SK-N-SH treated with all-trans-retinoic acid at 6 μM for 48 hours (cell line): ENCODE results near the gene PTPRN2.

Experiments
- CREB5 ChIP-seq: fragments of 250-450 bp; sonication (Bioruptor Pico); IDR thresholded peaks from 2 replicates; pipeline ENCODE4 v1.5.1; 2020; ENCODE audit warnings: low read depth, mild to moderate bottlenecking, moderate library complexity
- TOX ChIP-seq: fragments of 250-450 bp; sonication (Bioruptor Pico); IDR thresholded peaks from 2 replicates; pipeline ENCODE4 v1.8.0; 2021; ENCODE audit warnings: mild to moderate bottlenecking, moderate library complexity, borderline replicate concordance

DNA sequence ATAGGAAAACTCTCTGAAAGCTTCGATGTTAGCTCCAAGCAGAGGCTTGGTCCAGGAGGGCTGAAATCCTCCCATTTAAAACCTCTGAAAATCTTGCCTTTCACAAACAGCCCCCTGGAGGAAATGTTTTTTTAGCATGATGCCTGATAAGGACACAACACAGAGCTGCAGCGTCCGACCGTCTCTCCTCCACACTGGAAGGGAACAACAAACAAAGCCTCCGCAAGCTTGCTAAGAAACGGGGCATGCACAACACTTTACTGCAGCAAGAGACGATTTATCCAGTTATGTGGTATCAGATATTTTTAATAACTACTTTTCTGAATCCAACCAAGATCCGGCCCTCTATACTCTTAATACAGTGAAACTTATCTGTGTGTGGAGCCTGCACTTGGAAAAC is 182.3 kb downstream of the PTPRN2 start:
- TF ChIP-seq CREB5 (CRISPR knock-in tag) (no peak), TOX (CRISPR knock-in tag) (no peak)
